Fibroblast of lung (primary cell): ENCODE data around the gene NHSL2. TPM values are rescaled to one million over a fixed set of nuclear protein-coding genes. Genes with fewer than 3 reads are reported as not detected.

Experiments used
- DNase-seq, 2 donors: peaks; one replicate each; pipeline versions ENCODE4 v3.0.0 to v3.0.0-alpha.2; 2010; ENCODE audit warnings: low read depth in 2 of 2
- H2AFZ ChIP-seq: 2 replicates; pipeline ENCODE4 v1.5.1; 2012; ENCODE audit warnings: low read length, control low read depth, inconsistent platforms
- H3K27ac ChIP-seq: 2 replicates; pipeline ENCODE4 v1.5.1; 2011; ENCODE audit warnings: low read length, control low read depth; ENCODE audit not compliant: insufficient read depth
- H3K27me3 ChIP-seq: 2 replicates; pipeline ENCODE4 v1.5.1; 2011; ENCODE audit warnings: mild to moderate bottlenecking, low read length; ENCODE audit not compliant: control insufficient read depth, insufficient read depth
- H3K36me3 ChIP-seq: 2 replicates; pipeline ENCODE4 v1.5.1; 2011; ENCODE audit warnings: low read length; ENCODE audit not compliant: control insufficient read depth, insufficient read depth
- H3K4me1 ChIP-seq: 2 replicates; pipeline ENCODE4 v1.5.1; 2011; ENCODE audit warnings: low read length; ENCODE audit not compliant: control insufficient read depth, insufficient read depth; ENCODE audit errors: extremely low read depth
- H3K4me2 ChIP-seq: 2 replicates; pipeline ENCODE4 v1.5.1; 2011; ENCODE audit warnings: low read length, control low read depth; ENCODE audit not compliant: insufficient read depth; ENCODE audit errors: extremely low read depth
- H3K4me3 ChIP-seq, 4 experiments: fragments of 200-600 bp in 1 of 4; sonication (generic) in 1 of 4; replicated peaks in 1 of 4; 2 replicates each; pipeline ENCODE4 v1.5.1; 2011 to 2016; ENCODE audit warnings: low read length in 4 of 4, low read depth in 3 of 4, mild to moderate bottlenecking in 3 of 4, control low read depth in 2 of 4, inconsistent platforms in 1 of 4, mixed read lengths in 1 of 4; ENCODE audit not compliant: insufficient read depth in 1 of 4; ENCODE audit errors: control extremely low read depth in 1 of 4
- H3K79me2 ChIP-seq: 2 replicates; pipeline ENCODE4 v1.5.1; 2012; ENCODE audit warnings: mild to moderate bottlenecking, low read length, inconsistent platforms; ENCODE audit not compliant: control insufficient read depth, insufficient read depth
- H3K9ac ChIP-seq: 2 replicates; pipeline ENCODE4 v1.5.1; 2011; ENCODE audit warnings: mild to moderate bottlenecking, low read length, control low read depth; ENCODE audit not compliant: insufficient read depth
- H3K9me3 ChIP-seq: 2 replicates; pipeline ENCODE4 v1.5.1; 2012; ENCODE audit warnings: low read depth, low read length; ENCODE audit not compliant: control insufficient read depth, insufficient read depth
- H4K20me1 ChIP-seq: 2 replicates; pipeline ENCODE4 v1.5.1; 2011; ENCODE audit warnings: low read length; ENCODE audit not compliant: control insufficient read depth, insufficient read depth; ENCODE audit errors: extremely low read depth
- CTCF ChIP-seq, 2 donors: IDR thresholded peaks in 1 of 2; conservative IDR thresholded peaks in 1 of 2; 1 replicate in 1 of 2; 2 replicates in 1 of 2; pipeline ENCODE4 v1.5.1; 2011 to 2012; ENCODE audit warnings: low read length in 2 of 2, control low read depth in 1 of 2, inconsistent platforms in 1 of 2, low read depth in 1 of 2, mild to moderate bottlenecking in 1 of 2
- EZH2 ChIP-seq: IDR thresholded peaks from 2 replicates; pipeline ENCODE4 v1.5.1; 2012; ENCODE audit warnings: low read length, control low read depth, mild to moderate bottlenecking; ENCODE audit errors: missing control alignments
- polyA plus RNA-seq, 2 donors: library from polyadenylated mRNA; depleted of rRNA in 1 of 2; stranded (reverse) in 1 of 2; unstranded in 1 of 2; fragments of >200 nt; gene quantifications; 2 replicates each; pipeline ENCODE4 v1.2.1, GENCODE V29; 2011 to 2012; ENCODE audit warnings: missing spikeins in 1 of 2
- total RNA-seq: library from RNA; depleted of rRNA; stranded (reverse); fragments of >200 nt; gene quantifications from 2 replicates; pipeline ENCODE4 v1.2.1, GENCODE V29; 2014

NHSL2 gene
- total and polyA plus RNA-seq, 2 donors (not counting 1 experiment from before 2014, with no cell fraction given), result 4.3 to 9.7 TPM

- DNase-seq, result peak in 1 of 2 donors; percentile 6
- H3K27me3 ChIP-seq, result no peaks in the 10 kb centered on the region
- TF ChIP-seq EZH2, result no peak
- no peak for TF ChIP-seq CTCF (conservative IDR thresholded peaks at IDR 0.05 in 1 of 2, IDR thresholded peaks at IDR 0.05 in 1 of 2; ENCODE audit: low read depth in 1 of 2, low read length in 2 of 2)
- no peaks in the 10 kb centered on the region for H3K36me3 ChIP-seq
- no peak overlapping the region for H3K9ac ChIP-seq
- peaks cover 2% of the 10 kb centered on the region for H4K20me1 ChIP-seq
- no peak overlapping the region for H3K4me2 ChIP-seq
- H3K4me3 ChIP-seq, result no peak overlapping the region
- H3K4me1 ChIP-seq, result no peaks in the 10 kb centered on the region
- H3K27ac ChIP-seq, result no peak overlapping the region
- no peaks in the 10 kb centered on the region for H3K79me2 ChIP-seq
- H2AFZ ChIP-seq, result no peak overlapping the region
- H3K9me3 ChIP-seq, result no peaks in the 10 kb centered on the region
Observed at GRCh38 chrX:71997320-71997719, 86.7 kb downstream of the NHSL2 start.

- Histone ChIP-seq H3K9ac (no peak overlapping the region), H4K20me1 (peaks cover 2% of the 10 kb centered on the region), H3K9me3 (no peaks in the 10 kb centered on the region), H3K4me3 (no peak overlapping the region), H3K79me2 (no peaks in the 10 kb centered on the region), H3K4me2 (no peak overlapping the region), H2AFZ (no peak overlapping the region), H3K4me1 (peaks cover 3% of the 10 kb centered on the region), H3K36me3 (no peaks in the 10 kb centered on the region), H3K27me3 (no peaks in the 10 kb centered on the region), H3K27ac (no peak overlapping the region)
- TF ChIP-seq CTCF (conservative IDR thresholded peaks at IDR 0.05 in 1 of 2, IDR thresholded peaks at IDR 0.05 in 1 of 2; ENCODE audit: low read depth in 1 of 2, low read length in 2 of 2) (peak; percentile 44 to 57), EZH2 (no peak)
- DNase-seq, result peak in 1 of 2 donors; percentile 19
Observed at GRCh38 chrX:71998836-71999509, 88.3 kb downstream of the NHSL2 start.

GRCh38 chrX:71999535-71999934 is 88.9 kb downstream of the NHSL2 start:
- H3K79me2 ChIP-seq, result no peaks in the 10 kb centered on the region
- H3K9me3 ChIP-seq, result no peaks in the 10 kb centered on the region
- peaks cover 3% of the 10 kb centered on the region for H3K4me1 ChIP-seq
- no peak overlapping the region for H3K9ac ChIP-seq
- DNase-seq, result no peak
- TF ChIP-seq CTCF (conservative IDR thresholded peaks at IDR 0.05 in 1 of 2, IDR thresholded peaks at IDR 0.05 in 1 of 2; ENCODE audit: low read depth in 1 of 2, low read length in 2 of 2), result no peak
- TF ChIP-seq EZH2, result no peak
- H3K27ac ChIP-seq, result no peak overlapping the region
- H4K20me1 ChIP-seq, result peaks cover 2% of the 10 kb centered on the region
- no peaks in the 10 kb centered on the region for H3K27me3 ChIP-seq
- no peak overlapping the region for H3K4me3 ChIP-seq
- H3K36me3 ChIP-seq, result no peaks in the 10 kb centered on the region
- no peak overlapping the region for H3K4me2 ChIP-seq
- H2AFZ ChIP-seq, result no peak overlapping the region
